ENCODE data around the gene OOSP3. TPM values are rescaled to one million over a fixed set of nuclear protein-coding genes. Genes with fewer than 3 reads are reported as not detected.

OOSP3 gene
- total RNA-seq: not detected

- no peaks in the 10 kb centered on the region for H3K9me3 ChIP-seq
- no peak for TF ChIP-seq EP300 (IDR thresholded peaks at IDR 0.05)
- TF ChIP-seq CTCF (IDR thresholded peaks at IDR 0.05): no peak
- no peak for TF ChIP-seq POLR2A (IDR thresholded peaks at IDR 0.05)
- no peaks in the 10 kb centered on the region for H3K27me3 ChIP-seq
- no peaks in the 10 kb centered on the region for H3K36me3 ChIP-seq
- WGBS, 2 donors: 54 to 59% methylated on average over 5 of the region's 5 CpGs
- H3K4me1 ChIP-seq: no peaks in the 10 kb centered on the region
- no peak within 1 kb of the TSS for H3K27ac ChIP-seq
- no peak within 1 kb of the TSS for H3K4me3 ChIP-seq
- DNase-seq (ENCODE audit: low spot score in 2 of 2): no peak
These were observed at the start of gene OOSP3 for GRCh38 chr11:59878575-59878974. OOSP3 (plus strand) TSS chr11:59878782; CDS start chr11:59878809, 27 bp downstream.

GRCh38 chr11:59829358-59829757 is 49.2 kb upstream of the OOSP3 start:
- Histone ChIP-seq H3K27ac (no peak overlapping the region), H3K27me3 (no peaks in the 10 kb centered on the region), H3K4me1 (no peaks in the 10 kb centered on the region), H3K36me3 (no peaks in the 10 kb centered on the region), H3K9me3 (no peaks in the 10 kb centered on the region), H3K4me3 (no peak overlapping the region)
- no peak for TF ChIP-seq POLR2A (IDR thresholded peaks at IDR 0.05)
- no peak for TF ChIP-seq EP300 (IDR thresholded peaks at IDR 0.05)
- TF ChIP-seq CTCF (IDR thresholded peaks at IDR 0.05): no peak
- 79 to 81% methylated on average over 3 of the region's 3 CpGs for WGBS, 2 donors
- no peak for DNase-seq (ENCODE audit: low spot score in 2 of 2)

GRCh38 chr11:59833602-59834001 is 45.0 kb upstream of the OOSP3 start:
- Histone ChIP-seq H3K27ac (no peak overlapping the region), H3K9me3 (no peaks in the 10 kb centered on the region), H3K27me3 (no peaks in the 10 kb centered on the region), H3K4me1 (no peaks in the 10 kb centered on the region), H3K4me3 (no peak overlapping the region), H3K36me3 (no peaks in the 10 kb centered on the region)
- no peak for TF ChIP-seq CTCF (IDR thresholded peaks at IDR 0.05)
- no peak for TF ChIP-seq EP300 (IDR thresholded peaks at IDR 0.05)
- TF ChIP-seq POLR2A (IDR thresholded peaks at IDR 0.05): no peak
- WGBS, 2 donors: 87 to 90% methylated on average over 2 of the region's 2 CpGs
- no peak for DNase-seq (ENCODE audit: low spot score in 2 of 2)

- no peak for DNase-seq (ENCODE audit: low spot score in 2 of 2)
- TF ChIP-seq CTCF (IDR thresholded peaks at IDR 0.05): no peak
- no peak for TF ChIP-seq EP300 (IDR thresholded peaks at IDR 0.05)
- TF ChIP-seq POLR2A (IDR thresholded peaks at IDR 0.05): no peak
- Histone ChIP-seq H3K9me3 (no peaks in the 10 kb centered on the region), H3K4me3 (no peak overlapping the region), H3K27ac (no peak overlapping the region), H3K4me1 (no peaks in the 10 kb centered on the region), H3K27me3 (no peaks in the 10 kb centered on the region), H3K36me3 (no peaks in the 10 kb centered on the region)
These were observed 39.0 kb upstream of the OOSP3 start for GRCh38 chr11:59839615-59840014.

GRCh38 chr11:59841514-59841913 is 37.1 kb upstream of the OOSP3 start:
- no peaks in the 10 kb centered on the region for H3K36me3 ChIP-seq
- no peak for DNase-seq (ENCODE audit: low spot score in 2 of 2)
- H3K9me3 ChIP-seq: no peaks in the 10 kb centered on the region
- TF ChIP-seq POLR2A (IDR thresholded peaks at IDR 0.05) (no peak), CTCF (IDR thresholded peaks at IDR 0.05) (no peak), EP300 (IDR thresholded peaks at IDR 0.05) (no peak)
- no peak overlapping the region for H3K4me3 ChIP-seq
- no peaks in the 10 kb centered on the region for H3K4me1 ChIP-seq
- WGBS, 2 donors: 83 to 88% methylated on average over 2 of the region's 2 CpGs
- H3K27me3 ChIP-seq: no peaks in the 10 kb centered on the region
- no peak overlapping the region for H3K27ac ChIP-seq

Data from tibial nerve (tissue), 4 donors.